ENCODE measurements around the gene GPX6.
"Not testable (repeated sequence)": the region's sequence is repeated elsewhere in the genome, so short reads cannot be mapped to it uniquely, and the experiment has no call there.

Gene GPX6

DNA sequence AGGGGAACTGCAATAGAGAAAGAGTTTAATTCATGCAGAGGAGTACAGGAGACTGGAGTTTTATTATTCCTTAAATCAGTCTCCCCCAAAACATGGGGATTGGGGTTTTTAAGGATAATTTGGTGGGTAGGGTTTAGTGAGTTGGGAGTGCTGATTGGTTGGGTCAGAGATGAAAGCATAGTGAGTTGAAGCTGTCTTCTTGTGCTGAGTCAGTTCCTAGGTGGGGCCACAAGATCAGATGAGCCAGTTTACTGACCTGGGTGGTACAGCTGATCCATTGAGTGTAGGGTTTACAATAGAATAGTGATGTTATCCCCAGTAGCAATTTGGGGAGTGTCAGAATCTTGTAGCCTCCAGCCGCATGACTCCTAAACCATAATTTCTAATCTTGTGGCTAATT lies 29.1 kb downstream of the GPX6 start:
- no peak for DNase-seq

DNA sequence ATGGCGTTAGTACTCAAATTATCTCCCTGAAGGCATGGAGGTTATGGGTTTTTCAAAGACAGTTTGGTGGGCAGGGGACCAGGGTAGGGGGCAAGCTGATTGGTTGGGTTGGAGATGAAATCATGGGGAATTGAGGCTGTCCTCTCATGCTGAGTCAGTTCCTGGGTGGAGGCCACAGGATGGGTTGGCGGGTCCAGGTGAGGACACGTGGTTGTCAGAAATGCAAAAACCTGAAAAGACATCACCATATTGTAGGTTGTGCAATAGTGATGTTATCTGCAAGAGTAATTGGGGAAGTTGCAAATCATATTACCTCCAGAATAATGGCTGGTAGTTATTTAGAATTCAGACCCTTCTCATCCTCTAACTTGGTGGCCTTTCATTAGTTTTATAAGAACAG lies 30.1 kb downstream of the GPX6 start:
- no peak for DNase-seq

DNA sequence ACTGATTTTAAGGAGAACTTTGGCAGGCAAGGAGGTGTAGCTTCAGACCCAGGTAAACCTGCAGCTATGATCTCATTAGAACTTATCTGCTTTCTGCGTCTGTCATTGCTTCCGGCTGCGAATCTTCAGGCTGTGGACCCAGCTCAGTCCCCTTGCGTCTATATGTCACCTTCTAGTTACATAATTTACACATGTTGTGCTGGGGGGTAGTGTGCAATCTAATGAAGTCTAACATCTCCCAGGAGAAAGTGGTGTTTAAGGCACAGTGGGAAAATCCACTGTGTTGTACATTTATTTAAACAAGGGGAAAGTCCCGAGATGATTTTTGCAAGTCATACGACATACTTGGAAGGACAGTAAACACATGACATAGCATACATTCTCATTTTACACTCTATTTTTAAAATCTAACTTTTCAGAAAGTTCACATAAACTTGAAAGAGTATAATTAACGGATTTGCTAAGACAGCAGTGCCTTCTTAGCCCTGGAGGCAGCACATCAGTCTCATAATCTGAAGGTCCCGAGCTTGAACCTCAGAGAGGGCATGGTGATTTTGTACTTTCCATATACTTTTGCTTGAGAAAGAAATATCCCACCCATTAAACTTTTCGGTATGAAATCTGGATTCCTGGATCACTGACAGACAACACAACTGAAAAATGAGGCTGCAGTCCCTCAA lies 35.2 kb downstream of the GPX6 start:
- DNase-seq: no peak

DNA sequence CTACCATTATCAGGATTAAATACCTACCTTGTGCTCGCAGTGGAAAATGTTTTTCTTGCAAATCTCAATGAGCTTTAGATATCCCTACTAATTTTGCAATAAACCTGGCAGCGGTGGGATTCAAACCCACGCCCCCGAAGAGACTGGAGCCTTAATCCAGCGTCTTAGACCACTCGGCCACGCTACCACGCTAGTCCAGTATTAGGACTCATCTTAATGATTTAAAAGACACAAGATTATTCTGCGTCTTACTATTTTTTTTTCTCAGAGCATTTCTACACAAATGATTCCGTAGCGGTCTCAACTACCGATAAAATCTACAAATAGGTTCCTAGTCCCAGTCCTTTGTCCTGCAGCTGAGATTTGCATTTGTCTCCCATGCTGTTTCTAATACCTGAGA lies 37.1 kb downstream of the GPX6 start:
- DNase-seq: peak in 2 of 56 donors; percentile 12 to 22

DNA sequence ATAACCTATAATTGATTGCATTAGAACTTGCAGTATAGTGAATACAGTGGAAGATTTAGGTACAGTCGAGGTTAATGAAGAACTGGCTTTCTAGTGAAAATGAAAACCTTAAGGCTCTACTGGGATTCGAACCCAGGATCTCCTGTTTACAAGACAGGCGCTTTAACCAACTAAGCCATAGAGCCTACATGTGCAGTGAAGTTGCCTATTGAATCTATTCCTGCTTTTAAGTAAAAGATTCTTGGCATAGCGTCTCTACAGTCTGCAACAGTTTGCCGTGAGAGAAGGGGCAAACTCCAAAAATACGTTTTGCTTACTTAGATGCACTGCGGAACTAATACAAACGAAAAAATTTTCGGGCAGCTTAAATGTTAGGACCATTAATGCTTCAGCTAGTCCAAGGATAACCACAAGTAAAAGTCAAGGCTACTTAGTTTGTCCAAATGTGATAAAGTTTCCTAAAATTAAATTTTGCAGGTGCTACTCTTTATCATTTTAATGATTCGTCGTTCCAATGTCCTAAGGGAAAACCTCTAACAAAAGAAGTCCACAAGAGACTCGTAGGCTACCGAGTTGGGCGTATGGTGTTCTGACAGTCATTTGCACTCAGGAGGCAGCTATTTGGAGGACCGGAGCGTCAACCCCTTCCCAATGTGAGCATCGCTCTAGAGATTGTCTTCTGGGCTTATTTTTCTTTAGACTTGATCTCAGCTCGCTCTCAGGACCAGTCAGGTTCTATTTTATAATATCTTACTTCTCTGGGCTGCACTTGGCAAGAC lies 41.0 kb downstream of the GPX6 start:
- peak in 4 of 56 donors; percentile 10 to 19 (median 12) for DNase-seq

DNA sequence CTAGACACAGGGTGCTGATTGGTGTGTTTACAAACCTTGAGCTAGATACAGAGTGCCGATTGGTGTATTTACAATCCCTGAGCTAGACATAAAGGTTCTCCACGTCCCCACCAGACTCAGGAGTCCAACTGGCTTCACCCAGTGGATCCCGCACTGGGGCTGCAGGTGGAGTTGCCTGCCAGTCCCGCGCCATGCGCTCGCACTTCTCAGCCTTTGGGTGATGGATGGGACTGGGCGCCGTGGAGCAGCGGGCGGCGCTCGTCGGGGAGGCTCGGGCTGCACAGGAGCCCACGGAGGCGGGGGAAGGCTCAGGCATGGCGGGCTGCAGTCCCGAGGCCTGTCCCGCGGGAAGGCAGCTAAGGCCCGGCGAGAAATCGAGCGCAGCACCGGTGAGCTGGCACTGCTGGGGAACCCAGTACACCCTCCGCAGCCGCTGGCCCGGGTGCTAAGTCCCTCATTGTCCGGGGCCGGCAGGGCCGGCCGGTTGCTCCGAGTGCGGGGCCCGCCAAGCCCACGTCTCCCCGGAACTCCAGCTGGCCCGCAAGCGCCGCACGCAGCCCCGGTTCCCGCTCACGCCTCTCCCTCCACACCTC lies 46.3 kb downstream of the GPX6 start:
- not testable (repeated sequence) for DNase-seq

DNA sequence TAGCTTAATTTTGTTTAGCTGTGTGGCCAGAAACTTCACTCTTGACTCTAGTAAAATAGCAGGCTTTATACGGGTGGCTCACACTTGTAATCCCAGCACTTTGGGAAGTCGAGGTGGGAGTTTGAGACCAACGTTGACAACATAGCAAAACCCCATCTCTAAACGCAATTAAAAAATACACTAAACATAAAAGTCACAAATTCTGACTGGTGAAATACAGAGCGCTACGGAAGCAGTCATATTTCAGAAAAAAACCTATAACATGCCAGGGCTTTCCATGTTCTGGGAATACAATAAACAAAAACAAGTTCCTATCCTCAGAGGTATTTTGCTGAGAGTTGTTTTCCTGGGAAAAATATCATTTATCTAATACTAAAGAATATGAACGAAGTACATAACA lies 47.5 kb downstream of the GPX6 start:
- DNase-seq: no peak

DNA sequence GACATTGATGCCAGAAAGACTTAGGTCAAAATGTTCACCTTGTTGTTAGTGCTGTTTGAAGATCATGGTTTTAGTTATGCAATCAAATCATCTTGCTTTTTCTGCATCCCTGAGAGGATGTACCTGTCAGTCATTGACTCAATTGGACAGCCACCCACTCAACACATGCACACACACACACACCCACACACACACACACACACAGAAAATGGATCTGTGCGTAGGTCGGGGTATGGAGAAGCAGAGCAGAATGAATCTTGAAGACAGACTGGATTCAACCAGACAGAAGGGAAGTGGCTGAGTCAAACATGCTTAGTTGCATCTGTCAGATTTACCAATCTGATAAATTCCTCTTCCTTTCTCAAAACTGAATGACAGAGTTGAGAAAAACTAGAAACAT lies 53.2 kb downstream of the GPX6 start:
- DNase-seq: peak in 12 of 56 donors; percentile 2 to 57 (median 14)

DNA sequence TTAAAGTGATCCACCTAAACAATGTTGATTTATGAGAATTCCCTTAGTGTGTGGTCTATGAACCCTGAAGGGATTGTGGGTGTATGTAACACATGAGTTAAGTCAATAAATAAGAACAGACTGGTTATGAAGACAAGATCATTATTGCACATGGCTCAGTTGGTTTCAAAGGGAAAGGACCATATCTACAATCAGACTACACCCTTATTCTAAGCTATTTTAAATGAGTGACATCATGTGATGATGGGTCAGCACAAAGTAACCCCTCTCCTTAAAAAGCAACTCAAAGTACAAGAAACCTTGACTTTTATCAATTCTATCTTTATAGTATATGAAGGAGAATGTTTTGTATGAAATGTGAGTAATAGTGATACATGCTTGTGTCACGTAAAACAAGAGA lies 57.0 kb downstream of the GPX6 start:
- no peak for DNase-seq
